Gastrocnemius medialis (tissue), 4 donors: ENCODE measurements around the gene LYSMD4.

Experiments
- POLR2A ChIP-seq, 2 donors: fragments of 450-650 bp; IDR thresholded peaks; one replicate each; pipeline ENCODE4 v1.6.1; 2017; ENCODE audit warnings: antibody characterized with exemption in 2 of 2, mild to moderate bottlenecking in 2 of 2, moderate library complexity in 2 of 2
- TF ChIP-seq, protein P1 (sequence below), 5 experiments: fragments of 450-650 bp in 3 of 5; fragments of 200-600 bp in 2 of 5; sonication (generic) in 2 of 5; IDR thresholded peaks in 4 of 5; conservative IDR thresholded peaks in 1 of 5; 1 replicate in 4 of 5; 2 replicates in 1 of 5; pipeline ENCODE4 v1.5.1; 2016 to 2019; ENCODE audit warnings: antibody characterized with exemption in 5 of 5, mild to moderate bottlenecking in 3 of 5, moderate library complexity in 3 of 5

DNA sequence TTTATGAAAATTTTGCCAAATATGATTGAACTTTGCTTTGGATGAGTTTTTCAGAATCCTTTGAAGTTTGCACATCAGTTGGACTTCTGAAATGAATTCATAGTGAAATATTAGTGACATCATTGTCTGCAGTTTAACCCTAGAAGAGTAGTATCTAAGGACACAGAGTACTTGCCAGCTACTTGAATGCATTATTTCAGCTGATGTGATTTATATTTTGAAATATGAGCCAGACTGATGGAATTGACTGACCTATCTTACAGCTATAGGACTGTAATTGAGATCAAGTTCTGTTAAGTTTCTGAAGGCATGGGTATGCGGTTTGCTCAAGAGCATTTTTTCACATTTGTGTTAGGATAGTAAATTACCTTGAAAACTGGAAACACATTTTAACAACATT, 51.2 kb downstream of the LYSMD4 start:
- TF ChIP-seq, protein P1, sequence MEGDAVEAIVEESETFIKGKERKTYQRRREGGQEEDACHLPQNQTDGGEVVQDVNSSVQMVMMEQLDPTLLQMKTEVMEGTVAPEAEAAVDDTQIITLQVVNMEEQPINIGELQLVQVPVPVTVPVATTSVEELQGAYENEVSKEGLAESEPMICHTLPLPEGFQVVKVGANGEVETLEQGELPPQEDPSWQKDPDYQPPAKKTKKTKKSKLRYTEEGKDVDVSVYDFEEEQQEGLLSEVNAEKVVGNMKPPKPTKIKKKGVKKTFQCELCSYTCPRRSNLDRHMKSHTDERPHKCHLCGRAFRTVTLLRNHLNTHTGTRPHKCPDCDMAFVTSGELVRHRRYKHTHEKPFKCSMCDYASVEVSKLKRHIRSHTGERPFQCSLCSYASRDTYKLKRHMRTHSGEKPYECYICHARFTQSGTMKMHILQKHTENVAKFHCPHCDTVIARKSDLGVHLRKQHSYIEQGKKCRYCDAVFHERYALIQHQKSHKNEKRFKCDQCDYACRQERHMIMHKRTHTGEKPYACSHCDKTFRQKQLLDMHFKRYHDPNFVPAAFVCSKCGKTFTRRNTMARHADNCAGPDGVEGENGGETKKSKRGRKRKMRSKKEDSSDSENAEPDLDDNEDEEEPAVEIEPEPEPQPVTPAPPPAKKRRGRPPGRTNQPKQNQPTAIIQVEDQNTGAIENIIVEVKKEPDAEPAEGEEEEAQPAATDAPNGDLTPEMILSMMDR (IDR thresholded peaks at IDR 0.05 in 4 of 5, conservative IDR thresholded peaks at IDR 0.05 in 1 of 5), result no peak
- no peak for TF ChIP-seq POLR2A (IDR thresholded peaks at IDR 0.05)
